Measurements from ENCODE around the gene BPTF. TPM values are rescaled to one million over a fixed set of nuclear protein-coding genes. Genes with fewer than 3 reads are reported as not detected.
A peak's percentile ranks its signal among the peaks of the same experiment; 100 is the strongest.
"Not testable (repeated sequence)": the region's sequence is repeated elsewhere in the genome, so short reads cannot be mapped to it uniquely, and the experiment has no call there.

BPTF gene
- total and polyA plus RNA-seq, 2 of the 8 experiments (the other 6 are each of a cell fraction or from before 2014, with no cell fraction given), result 107 to 228 TPM

GRCh38 chr17:67825627-67826601, 611 bp downstream of the BPTF start:
- peak overlapping the region; percentile 96; the same call in 1 of the 2 replicates for H2BK15ac ChIP-seq (ENCODE audit: low read length)
- peak overlapping the region; percentile 99; the same call in 1 of the 2 replicates for H2AK5ac ChIP-seq (ENCODE audit: low read depth, low read length)
- H3K23ac ChIP-seq (ENCODE audit: insufficient read length); H3K9me3 ChIP-seq (ENCODE audit: insufficient read depth in 2 of 2, low read depth in 1 of 2, low read length in 1 of 2); H3K27me3 ChIP-seq (replicated peaks in 1 of 4; ENCODE audit: control insufficient read depth in 3 of 4, extremely low read depth in 1 of 4, insufficient read depth in 3 of 4, low read length in 3 of 4); H3K36me3 ChIP-seq (ENCODE audit: control insufficient read depth in 2 of 4, insufficient read depth in 4 of 4, low read length in 3 of 4); H3K23me2 ChIP-seq (ENCODE audit: low read depth, low read length); FAIRE-seq; H2BK20ac ChIP-seq (ENCODE audit: low read length); H3K4me1 ChIP-seq (replicated peaks in 1 of 4; ENCODE audit: control insufficient read depth in 3 of 4, insufficient read depth in 4 of 4, low read length in 3 of 4); H3K79me1 ChIP-seq (ENCODE audit: low read depth, low read length); H4K20me1 ChIP-seq (replicated peaks in 1 of 2; ENCODE audit: control insufficient read depth in 1 of 2, insufficient read depth in 2 of 2, low read length in 2 of 2): not testable (repeated sequence)
- DNase-seq (ENCODE audit: low read depth in 1 of 2, low spot score in 2 of 2), result peak in 1 of 2 experiments; percentile 79
- H2BK12ac ChIP-seq (ENCODE audit: low read depth, low read length), result peak overlapping the region; percentile 99; the same call in 1 of the 2 replicates
- H3K56ac ChIP-seq (replicated peaks; ENCODE audit: insufficient read length, low read depth, low read length), result peak overlapping the region; percentile 97
- peaks cover 37 to 49% of the 10 kb centered on the region in 2 experiments for H3K79me2 ChIP-seq (ENCODE audit: control insufficient read depth in 1 of 2, insufficient read depth in 2 of 2, low read length in 2 of 2)
- peak overlapping the region; percentile 98 for H3K27ac ChIP-seq (ENCODE audit: low read depth, low read length)
- H3K9ac ChIP-seq (replicated peaks in 1 of 4; ENCODE audit: extremely low read depth in 1 of 4, low read depth in 3 of 4, low read length in 3 of 4), result peak overlapping the region; percentile 86 to 99 (median 93)
- WGBS, 2 experiments (ENCODE audit: extremely low coverage in 1 of 2, insufficient coverage in 1 of 2, insufficient read length in 1 of 2, insufficient replicate concordance in 2 of 2, low coverage in 1 of 2, low lambda C conversion rate in 2 of 2, missing lambda C conversion rate in 1 of 2), result 0% methylated on average over 11 of the region's 94 CpGs; no CpG with 5 or more reads in 1 of the 2 experiments
- H3K18ac ChIP-seq (ENCODE audit: extremely low read depth, low read length), result peak overlapping the region; percentile 100
- peak overlapping the region; percentile 98 for H2BK120ac ChIP-seq (replicated peaks; ENCODE audit: low read depth, low read length)
- H3K4me2 ChIP-seq (ENCODE audit: insufficient read depth in 1 of 2, low read depth in 2 of 2, low read length in 2 of 2), result peak overlapping the region; percentile 59 to 76
- CTCF ChIA-PET (ENCODE audit: partially characterized antibody), result interaction anchor here (1.1 to 8.0 kb wide), 2 partner anchors 18 to 23 kb away, joined by 3 to 78 read pairs; no protein-coding TSS in a partner anchor
- POLR2A ChIA-PET (ENCODE audit: partially characterized antibody), result interaction anchor here (0.7 to 1.7 kb wide), 5 partner anchors 9 to 194 kb away, joined by 3 to 4 read pairs (median 3); no protein-coding TSS in a partner anchor
- H4K8ac ChIP-seq (ENCODE audit: extremely low read depth, insufficient read depth, low read length), result peak overlapping the region; percentile 99
- peak overlapping the region; percentile 25 for H3K14ac ChIP-seq (ENCODE audit: insufficient read length)
- H2AFZ ChIP-seq (ENCODE audit: low read length), result peak overlapping the region; percentile 77; the same call in 1 of the 2 replicates
- peak in 1 of 2 experiments; percentile 54; a peak in 2 of 3 replicates for TF ChIP-seq POLR2A (IDR thresholded peaks at IDR 0.05; ENCODE audit: control extremely low read depth in 1 of 2, low read depth in 2 of 2, low read length in 2 of 2)
- TF ChIP-seq, protein P1, sequence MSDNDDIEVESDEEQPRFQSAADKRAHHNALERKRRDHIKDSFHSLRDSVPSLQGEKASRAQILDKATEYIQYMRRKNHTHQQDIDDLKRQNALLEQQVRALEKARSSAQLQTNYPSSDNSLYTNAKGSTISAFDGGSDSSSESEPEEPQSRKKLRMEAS (IDR thresholded peaks at IDR 0.05), result 0 out of 2 replicates have a peak, but pooled peaks have one; percentile 39
- peak; percentile 57; the same call in 1 of the 2 replicates for TF ChIP-seq PHF8 (conservative IDR thresholded peaks at IDR 0.05; ENCODE audit: low read depth, low read length)
- TF ChIP-seq TAF1 (IDR thresholded peaks at IDR 0.05; ENCODE audit: low read depth, low read length), result peak; percentile 77
- TF ChIP-seq POLR2AphosphoS5 (IDR thresholded peaks at IDR 0.05; ENCODE audit: low read depth, low read length), result peak; percentile 43; the same call in 1 of the 2 replicates
- H4K91ac ChIP-seq (replicated peaks; ENCODE audit: insufficient read length, low read length), result peak overlapping the region; percentile 99
- H2BK5ac ChIP-seq (ENCODE audit: low read depth, low read length), result peak overlapping the region; percentile 99
- H3K4me3 ChIP-seq (ENCODE audit: extremely low read depth in 1 of 4, insufficient read depth in 2 of 4, low read depth in 3 of 4, low read length in 4 of 4), result peak overlapping the region; percentile 54 to 97 (median 90)
- peak overlapping the region; percentile 100 for H4K5ac ChIP-seq (ENCODE audit: insufficient read length, low read depth, low read length)
- H3K4ac ChIP-seq (replicated peaks; ENCODE audit: insufficient read length, low read depth, low read length), result peak overlapping the region; percentile 91
